Lower lobe of right lung (tissue), 2 donors: Measurements from ENCODE around the gene EPHA8. TPM values are rescaled to one million over a fixed set of nuclear protein-coding genes. Genes with fewer than 3 reads are reported as not detected.

Source experiments
- ATAC-seq, 2 donors: fragments of 200-7000 bp; cut with Tn5 transposase; one replicate each; pipeline ENCODE4 v1.9.1; 2020 to 2022; ENCODE audit warnings: mild to moderate bottlenecking in 2 of 2, moderate library complexity in 2 of 2
- DNase-seq: peaks from one replicate; pipeline ENCODE4 v3.0.0-alpha.2; 2020
- H3K27ac ChIP-seq: fragments of 200-600 bp; one replicate; pipeline ENCODE4 v1.8.0; 2022
- H3K27me3 ChIP-seq: fragments of 200-600 bp; one replicate; pipeline ENCODE4 v1.8.0; 2022; ENCODE audit warnings: low read depth
- H3K36me3 ChIP-seq: fragments of 200-600 bp; one replicate; pipeline ENCODE4 v1.8.0; 2022; ENCODE audit warnings: mild to moderate bottlenecking
- H3K4me1 ChIP-seq: fragments of 200-600 bp; one replicate; pipeline ENCODE4 v1.8.0; 2022
- H3K4me3 ChIP-seq: fragments of 200-600 bp; one replicate; pipeline ENCODE4 v1.8.0; 2022; ENCODE audit warnings: mild to moderate bottlenecking
- H3K9me3 ChIP-seq: fragments of 200-600 bp; one replicate; pipeline ENCODE4 v1.8.0; 2022
- CTCF ChIP-seq: fragments of 200-600 bp; IDR thresholded peaks from one replicate; pipeline ENCODE4 v1.8.0; 2022; ENCODE audit warnings: antibody characterized with exemption, mild to moderate bottlenecking
- intact Hi-C: fragments of 100-400 bp; cut with DNase I; formaldehyde crosslinking; loops from one replicate; pipeline ENCODE4 v1.11.0; 2022
- microRNA-seq: library from miRNA; unstranded; fragments of <30 nt; microRNA quantifications from one replicate; pipeline ENCODE4 v1.2.0, GENCODE V29; 2020; ENCODE audit warnings: borderline number of aligned reads
- total RNA-seq: library from RNA; stranded (reverse); fragmentation: NEBNext Ultra II Directional; extraction: Animal tissue kit (Norgen Biotek cat#: 25700); gene quantifications from one replicate; pipeline ENCODE4 v1.2.1, GENCODE V29; 2021
- donor health status: DM: no; HTN: yes; CAD: no; lungs with severe emphysema.

Gene EPHA8
- total RNA-seq, 1 donor from 2014 or later = not detected

GRCh38 chr1:22645931-22646330 is 82.6 kb downstream of the EPHA8 start:
- H3K4me1 ChIP-seq = peaks cover 4% of the 10 kb centered on the region
- H3K27ac ChIP-seq = peak overlapping the region; percentile 25
- ATAC-seq = peak; percentile 34 to 56
- H3K4me3 ChIP-seq = peak overlapping the region; percentile 49
- TF ChIP-seq CTCF = no peak
- intact Hi-C loops = loop anchor here (10.0 kb wide), 1 partner anchor 221 kb away; no protein-coding TSS in a partner anchor
- H3K36me3 ChIP-seq = no peaks in the 10 kb centered on the region
- H3K9me3 ChIP-seq = no peaks in the 10 kb centered on the region
- peaks cover 10% of the 10 kb centered on the region for H3K27me3 ChIP-seq
- DNase-seq = peak; percentile 73

GRCh38 chr1:22646384-22646783 is 83.1 kb downstream of the EPHA8 start:
- peak overlapping the region; percentile 25 for H3K27ac ChIP-seq
- no peak for TF ChIP-seq CTCF
- peak overlapping the region; percentile 49 for H3K4me3 ChIP-seq
- intact Hi-C loops = loop anchor here (10.0 kb wide), 1 partner anchor 222 kb away; no protein-coding TSS in a partner anchor
- H3K9me3 ChIP-seq = no peaks in the 10 kb centered on the region
- no peaks in the 10 kb centered on the region for H3K36me3 ChIP-seq
- H3K27me3 ChIP-seq = peaks cover 10% of the 10 kb centered on the region
- H3K4me1 ChIP-seq = peaks cover 4% of the 10 kb centered on the region
- no peak for DNase-seq
- no peak for ATAC-seq

GRCh38 chr1:22650089-22650693 is 86.9 kb downstream of the EPHA8 start:
- Histone ChIP-seq H3K27ac (no peak overlapping the region), H3K9me3 (no peaks in the 10 kb centered on the region), H3K36me3 (no peaks in the 10 kb centered on the region), H3K27me3 (no peaks in the 10 kb centered on the region), H3K4me3 (no peak overlapping the region), H3K4me1 (no peaks in the 10 kb centered on the region)
- intact Hi-C loops = no loop called here
- no peak for TF ChIP-seq CTCF
- no peak for DNase-seq
- ATAC-seq = no peak

- intact Hi-C loops = no loop called here
- no peak for TF ChIP-seq CTCF
- peaks cover 5% of the 10 kb centered on the region for H3K27me3 ChIP-seq
- no peak for DNase-seq
- ATAC-seq = peak; percentile 56 to 73
- H3K27ac ChIP-seq = peak overlapping the region; percentile 38
- no peaks in the 10 kb centered on the region for H3K4me1 ChIP-seq
- no peaks in the 10 kb centered on the region for H3K36me3 ChIP-seq
- no peak overlapping the region for H3K4me3 ChIP-seq
- no peaks in the 10 kb centered on the region for H3K9me3 ChIP-seq
These were observed 88.9 kb downstream of the EPHA8 start for GRCh38 chr1:22651941-22652856.

GRCh38 chr1:22652881-22653316 is 89.6 kb downstream of the EPHA8 start, which contains the start of gene C1QB:
Gene C1QB (plus strand): TSS chr1:22653236. CDS start chr1:22659463, 6,227 bp downstream.
- Histone ChIP-seq H3K27ac (peak within 1 kb of the TSS; percentile 58), H3K4me1 (no peaks in the 10 kb centered on the region), H3K9me3 (no peaks in the 10 kb centered on the region), H3K4me3 (peak within 1 kb of the TSS; percentile 51), H3K27me3 (peaks cover 8% of the 10 kb centered on the region), H3K36me3 (no peaks in the 10 kb centered on the region)
- ATAC-seq (peak; percentile 74 to 89), DNase-seq (peak; percentile 83)
- no peak for TF ChIP-seq CTCF
- intact Hi-C loops = no loop called here

Small RNAs within 50 kb of the gene (microRNA-seq; reads per million reads assigned to microRNA genes)
- not detected for gene MIR6127

Other genes with a start within 250 kb of the EPHA8 start
- 25.3 TPM for gene ZBTB40, start 111.6 kb upstream of the EPHA8 start, total RNA-seq
- 935 TPM for gene C1QA, start 73.1 kb downstream of the EPHA8 start, total RNA-seq
- 800 TPM for gene C1QC, start 80.1 kb downstream of the EPHA8 start, total RNA-seq
- gene C1QB, start 89.7 kb downstream of the EPHA8 start, total RNA-seq = 1,524 TPM
- 5.0 TPM for gene EPHB2, start 147.3 kb downstream of the EPHA8 start, total RNA-seq